HEK293 (cell line): ENCODE results near the gene TNS3.

Source experiments
- CTCF ChIA-PET: fragments of 350-600 bp; formaldehyde crosslinking; extraction: SDS; loops from one replicate; lab custom pipeline; 2021; ENCODE audit warnings: antibody characterized with exemption; lab: Yijun Ruan, JAX
- POLR2A ChIA-PET: fragments of 300-600 bp; formaldehyde crosslinking; extraction: SDS; loops from one replicate; lab custom pipeline; 2020; ENCODE audit warnings: antibody characterized with exemption, inconsistent platforms; lab: Yijun Ruan, JAX
- H3K27ac ChIP-seq: fragments of 200-500 bp; sonication (Bioruptor generic); 2 replicates; pipeline ENCODE4 v1.5.1; 2014; ENCODE audit warnings: low read depth, low read length, control low read depth, inconsistent platforms; ENCODE audit errors: extremely low read depth
- H3K36me3 ChIP-seq, 2 experiments: fragments of 200-500 bp in 1 of 2; sonication (Bioruptor generic) in 1 of 2; 1 replicate in 1 of 2; 2 replicates in 1 of 2; pipeline ENCODE4 v1.5.1; 2014 to 2017; ENCODE audit warnings: inconsistent platforms in 2 of 2, low read length in 2 of 2; ENCODE audit not compliant: control insufficient read depth in 2 of 2, insufficient read depth in 1 of 2
- H3K4me1 ChIP-seq: fragments of 200-500 bp; sonication (Bioruptor generic); 2 replicates; pipeline ENCODE4 v1.5.1; 2014; ENCODE audit warnings: mild to moderate bottlenecking, low read length, inconsistent platforms; ENCODE audit not compliant: control insufficient read depth, insufficient read depth
- H3K4me3 ChIP-seq: 2 replicates; pipeline ENCODE4 v1.5.1; 2011; ENCODE audit warnings: low read depth, mild to moderate bottlenecking, control low read depth, low read length, moderate library complexity
- H3K9me3 ChIP-seq: fragments of 200-500 bp; sonication (Bioruptor generic); 2 replicates; pipeline ENCODE4 v1.5.1; 2014; ENCODE audit warnings: low read depth, low read length, inconsistent platforms; ENCODE audit not compliant: control insufficient read depth, insufficient read depth
- MZF1 ChIP-seq: fragments of 450-650 bp; formaldehyde crosslinking; IDR thresholded peaks from 2 replicates; pipeline ENCODE4 v1.5.1; 2017; ENCODE audit warnings: missing biosample characterization, missing genetic modification characterization, borderline replicate concordance
- SCRT1 ChIP-seq: fragments of 450-650 bp; formaldehyde crosslinking; IDR thresholded peaks from 2 replicates; pipeline ENCODE4 v1.5.1; 2016; ENCODE audit warnings: missing biosample characterization, missing genetic modification characterization, borderline replicate concordance
- TCF7L2 ChIP-seq: IDR thresholded peaks from 2 replicates; pipeline ENCODE4 v1.6.1; 2011; ENCODE audit warnings: low read depth, mild to moderate bottlenecking, inconsistent platforms, low read length, moderate library complexity, borderline replicate concordance
- ZNF146 ChIP-seq: fragments of 450-650 bp; formaldehyde crosslinking; IDR thresholded peaks from 2 replicates; pipeline ENCODE4 v1.5.1; 2016; ENCODE audit warnings: missing biosample characterization, missing genetic modification characterization
- ZNF335 ChIP-seq: fragments of 450-650 bp; formaldehyde crosslinking; conservative IDR thresholded peaks from 2 replicates; pipeline ENCODE4 v1.5.1; 2016; ENCODE audit warnings: missing biosample characterization, missing genetic modification characterization
- ZNF426 ChIP-seq: fragments of 450-650 bp; formaldehyde crosslinking; IDR thresholded peaks from 2 replicates; pipeline ENCODE4 v1.5.1; 2017; ENCODE audit warnings: missing biosample characterization, missing genetic modification characterization, mild to moderate bottlenecking, inconsistent platforms, moderate library complexity
- ZNF521 ChIP-seq: fragments of 450-650 bp; formaldehyde crosslinking; IDR thresholded peaks from 2 replicates; pipeline ENCODE4 v1.5.1; 2017; ENCODE audit warnings: missing biosample characterization, mild to moderate bottlenecking, missing genetic modification characterization
- ZNF548 ChIP-seq: fragments of 450-650 bp; formaldehyde crosslinking; IDR thresholded peaks from 2 replicates; pipeline ENCODE4 v1.5.1; 2016; ENCODE audit warnings: missing biosample characterization, missing genetic modification characterization
- ZNF600 ChIP-seq: fragments of 450-650 bp; formaldehyde crosslinking; IDR thresholded peaks from 2 replicates; pipeline ENCODE4 v1.5.1; 2016; ENCODE audit warnings: missing biosample characterization, missing genetic modification characterization
- ZNF660 ChIP-seq: fragments of 450-650 bp; IDR thresholded peaks from 2 replicates; pipeline ENCODE4 v1.5.1; 2018; ENCODE audit warnings: missing biosample characterization, mild to moderate bottlenecking, missing genetic modification characterization
- ZNF76 ChIP-seq: fragments of 450-650 bp; formaldehyde crosslinking; IDR thresholded peaks from 2 replicates; pipeline ENCODE4; 2016; ENCODE audit warnings: low read depth, missing biosample characterization, missing genetic modification characterization, borderline replicate concordance
- ZSCAN16 ChIP-seq: fragments of 450-650 bp; formaldehyde crosslinking; IDR thresholded peaks from 2 replicates; pipeline ENCODE4 v1.5.1; 2016; ENCODE audit warnings: missing biosample characterization, missing genetic modification characterization
- TF ChIP-seq, protein P1 (sequence below): fragments of 450-650 bp; formaldehyde crosslinking; IDR thresholded peaks from 2 replicates; pipeline ENCODE4 v1.5.1; 2016; ENCODE audit warnings: missing biosample characterization, missing genetic modification characterization
- TF ChIP-seq, protein P2 (sequence below): fragments of 450-650 bp; formaldehyde crosslinking; IDR thresholded peaks from 2 replicates; pipeline ENCODE4 v1.5.1; 2016; ENCODE audit warnings: missing biosample characterization, missing genetic modification characterization
- TF ChIP-seq, protein P3 (sequence below): fragments of 450-650 bp; formaldehyde crosslinking; IDR thresholded peaks from 2 replicates; pipeline ENCODE4 v1.5.1; 2016; ENCODE audit warnings: missing biosample characterization, missing genetic modification characterization
- TF ChIP-seq, protein P4 (sequence below): fragments of 450-650 bp; formaldehyde crosslinking; IDR thresholded peaks from 2 replicates; pipeline ENCODE4 v1.5.1; 2017; ENCODE audit warnings: missing biosample characterization, missing genetic modification characterization

The TNS3 gene

DNA sequence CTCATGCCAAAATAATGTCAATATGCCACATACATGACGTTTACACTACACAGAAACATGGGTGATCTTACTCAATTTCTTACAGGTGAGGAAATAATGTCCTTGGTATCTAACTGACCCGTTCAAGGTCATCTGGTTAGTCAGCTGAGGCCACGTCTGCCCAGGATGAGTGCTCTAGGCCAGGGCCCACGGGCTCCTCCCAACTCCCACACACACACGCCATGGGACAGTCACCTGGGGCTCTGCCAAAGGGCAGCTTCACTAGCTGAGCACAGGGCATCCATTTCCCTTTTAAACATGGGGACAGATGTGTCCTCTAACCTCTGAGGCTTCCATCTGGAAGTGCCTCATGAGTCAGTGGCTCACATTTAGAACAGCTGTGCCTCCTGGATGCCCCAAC, 123.9 kb downstream of the TNS3 start:
- Histone ChIP-seq H3K27ac (no peak overlapping the region), H3K9me3 (no peaks in the 10 kb centered on the region), H3K36me3 (no peaks in the 10 kb centered on the region), H3K4me3 (no peak overlapping the region), H3K4me1 (no peaks in the 10 kb centered on the region)
- ChIA-PET POLR2A (no interaction called here), CTCF (interaction anchor here (0.7 to 2.1 kb wide), 2 partner anchors 13 to 22 kb away, joined by 3 to 8 read pairs; no protein-coding TSS in a partner anchor)
- TF ChIP-seq, protein P1, sequence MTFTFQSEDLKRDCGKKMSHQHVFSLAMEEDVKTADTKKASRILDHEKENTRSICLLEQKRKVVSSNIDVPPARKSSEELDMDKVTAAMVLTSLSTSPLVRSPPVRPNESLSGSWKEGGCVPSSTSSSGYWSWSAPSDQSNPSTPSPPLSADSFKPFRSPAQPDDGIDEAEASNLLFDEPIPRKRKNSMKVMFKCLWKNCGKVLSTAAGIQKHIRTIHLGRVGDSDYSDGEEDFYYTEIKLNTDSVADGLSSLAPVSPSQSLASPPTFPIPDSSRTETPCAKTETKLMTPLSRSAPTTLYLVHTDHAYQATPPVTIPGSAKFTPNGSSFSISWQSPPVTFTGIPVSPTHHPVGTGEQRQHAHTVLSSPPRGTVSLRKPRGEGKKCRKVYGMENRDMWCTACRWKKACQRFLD (tag by site-specific recombination) = no peak
- TF ChIP-seq MZF1 (tag by site-specific recombination) (no peak), SCRT1 (tag by site-specific recombination) (no peak)
- TF ChIP-seq, protein P2, sequence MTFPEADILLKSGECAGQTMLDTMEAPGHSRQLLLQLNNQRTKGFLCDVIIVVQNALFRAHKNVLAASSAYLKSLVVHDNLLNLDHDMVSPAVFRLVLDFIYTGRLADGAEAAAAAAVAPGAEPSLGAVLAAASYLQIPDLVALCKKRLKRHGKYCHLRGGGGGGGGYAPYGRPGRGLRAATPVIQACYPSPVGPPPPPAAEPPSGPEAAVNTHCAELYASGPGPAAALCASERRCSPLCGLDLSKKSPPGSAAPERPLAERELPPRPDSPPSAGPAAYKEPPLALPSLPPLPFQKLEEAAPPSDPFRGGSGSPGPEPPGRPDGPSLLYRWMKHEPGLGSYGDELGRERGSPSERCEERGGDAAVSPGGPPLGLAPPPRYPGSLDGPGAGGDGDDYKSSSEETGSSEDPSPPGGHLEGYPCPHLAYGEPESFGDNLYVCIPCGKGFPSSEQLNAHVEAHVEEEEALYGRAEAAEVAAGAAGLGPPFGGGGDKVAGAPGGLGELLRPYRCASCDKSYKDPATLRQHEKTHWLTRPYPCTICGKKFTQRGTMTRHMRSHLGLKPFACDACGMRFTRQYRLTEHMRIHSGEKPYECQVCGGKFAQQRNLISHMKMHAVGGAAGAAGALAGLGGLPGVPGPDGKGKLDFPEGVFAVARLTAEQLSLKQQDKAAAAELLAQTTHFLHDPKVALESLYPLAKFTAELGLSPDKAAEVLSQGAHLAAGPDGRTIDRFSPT (tag by site-specific recombination) = no peak

DNA sequence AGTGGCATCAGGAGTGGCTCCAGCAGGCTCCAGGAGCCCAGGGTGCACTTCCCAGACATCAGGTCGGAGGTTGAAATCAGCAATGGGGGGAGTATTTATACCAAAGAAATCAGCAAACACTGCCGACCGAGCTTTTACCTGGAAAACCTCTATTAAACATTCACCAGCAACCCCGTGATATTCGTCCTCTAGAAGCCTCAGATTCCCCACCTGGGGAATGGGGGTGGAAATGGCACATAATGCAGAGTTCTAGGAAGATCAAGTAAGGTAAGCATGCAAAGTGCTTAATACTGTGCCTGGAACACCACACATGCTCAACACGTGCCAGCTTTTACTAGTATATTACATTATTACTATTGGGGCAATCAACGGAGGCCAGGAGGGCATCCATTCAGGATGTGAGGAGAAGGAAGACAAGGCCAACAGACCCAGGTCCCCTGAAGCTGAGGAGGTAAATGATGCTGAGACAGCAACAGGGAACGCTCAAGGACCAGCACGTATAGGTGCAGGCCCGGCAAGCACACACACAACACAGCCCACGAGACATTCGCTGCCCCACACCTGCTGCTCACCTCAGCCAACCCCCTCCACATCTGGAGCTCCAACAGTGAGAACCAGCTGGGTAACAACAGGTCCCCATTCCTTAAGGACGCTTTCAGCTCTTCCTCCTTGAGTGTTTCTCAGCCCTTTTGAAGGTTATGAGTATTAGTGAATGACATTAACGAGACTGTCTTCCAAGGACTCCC, 125.5 kb downstream of the TNS3 start:
- no peaks in the 10 kb centered on the region for H3K9me3 ChIP-seq
- POLR2A ChIA-PET = no interaction called here
- TF ChIP-seq ZNF660 (tag by site-specific recombination) (no peak), ZNF426 (tag by site-specific recombination) (no peak)
- TF ChIP-seq, protein P3, sequence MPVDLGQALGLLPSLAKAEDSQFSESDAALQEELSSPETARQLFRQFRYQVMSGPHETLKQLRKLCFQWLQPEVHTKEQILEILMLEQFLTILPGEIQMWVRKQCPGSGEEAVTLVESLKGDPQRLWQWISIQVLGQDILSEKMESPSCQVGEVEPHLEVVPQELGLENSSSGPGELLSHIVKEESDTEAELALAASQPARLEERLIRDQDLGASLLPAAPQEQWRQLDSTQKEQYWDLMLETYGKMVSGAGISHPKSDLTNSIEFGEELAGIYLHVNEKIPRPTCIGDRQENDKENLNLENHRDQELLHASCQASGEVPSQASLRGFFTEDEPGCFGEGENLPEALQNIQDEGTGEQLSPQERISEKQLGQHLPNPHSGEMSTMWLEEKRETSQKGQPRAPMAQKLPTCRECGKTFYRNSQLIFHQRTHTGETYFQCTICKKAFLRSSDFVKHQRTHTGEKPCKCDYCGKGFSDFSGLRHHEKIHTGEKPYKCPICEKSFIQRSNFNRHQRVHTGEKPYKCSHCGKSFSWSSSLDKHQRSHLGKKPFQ = no peak
- no peak overlapping the region for H3K4me3 ChIP-seq
- no peaks in the 10 kb centered on the region for H3K36me3 ChIP-seq
- CTCF ChIA-PET = interaction anchor here (0.8 to 2.1 kb wide), 3 partner anchors 11 to 190 kb away, joined by 3 to 8 read pairs (median 4); no protein-coding TSS in a partner anchor
- H3K4me1 ChIP-seq = no peaks in the 10 kb centered on the region
- no peak overlapping the region for H3K27ac ChIP-seq

DNA sequence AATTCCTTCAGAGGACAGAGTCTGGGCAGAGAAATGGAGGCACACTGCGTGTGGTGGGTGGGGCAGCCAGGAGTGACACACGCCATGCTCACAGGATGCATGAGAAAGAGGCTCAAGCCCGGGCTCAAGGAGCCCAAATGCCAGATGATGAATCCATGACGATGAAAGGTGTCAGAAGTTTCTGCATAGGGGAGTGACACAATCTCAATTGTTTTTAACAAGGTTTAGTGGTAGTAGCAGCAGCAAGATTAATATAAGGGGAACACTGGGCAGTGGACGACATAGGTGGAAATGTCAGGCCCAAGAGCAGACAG, 126.1 kb downstream of the TNS3 start:
- POLR2A ChIA-PET = no interaction called here
- no peak overlapping the region for H3K27ac ChIP-seq
- H3K4me3 ChIP-seq = no peak overlapping the region
- H3K9me3 ChIP-seq = no peaks in the 10 kb centered on the region
- CTCF ChIA-PET = interaction anchor here (0.8 to 1.9 kb wide), 2 partner anchors 11 to 190 kb away, joined by 3 to 4 read pairs; no protein-coding TSS in a partner anchor
- no peaks in the 10 kb centered on the region for H3K4me1 ChIP-seq
- H3K36me3 ChIP-seq = no peaks in the 10 kb centered on the region
- TF ChIP-seq TCF7L2 = no peak
- TF ChIP-seq ZNF76 (tag by site-specific recombination) = no peak
- no peak for TF ChIP-seq ZNF548 (tag by site-specific recombination)
- TF ChIP-seq ZNF600 (tag by site-specific recombination) = no peak
- no peak for TF ChIP-seq ZNF146 (tag by site-specific recombination)
- no peak for TF ChIP-seq ZSCAN16 (tag by site-specific recombination)
- TF ChIP-seq ZNF335 (tag by site-specific recombination) = no peak
- no peak for TF ChIP-seq ZNF521 (tag by site-specific recombination)
- TF ChIP-seq, protein P4, sequence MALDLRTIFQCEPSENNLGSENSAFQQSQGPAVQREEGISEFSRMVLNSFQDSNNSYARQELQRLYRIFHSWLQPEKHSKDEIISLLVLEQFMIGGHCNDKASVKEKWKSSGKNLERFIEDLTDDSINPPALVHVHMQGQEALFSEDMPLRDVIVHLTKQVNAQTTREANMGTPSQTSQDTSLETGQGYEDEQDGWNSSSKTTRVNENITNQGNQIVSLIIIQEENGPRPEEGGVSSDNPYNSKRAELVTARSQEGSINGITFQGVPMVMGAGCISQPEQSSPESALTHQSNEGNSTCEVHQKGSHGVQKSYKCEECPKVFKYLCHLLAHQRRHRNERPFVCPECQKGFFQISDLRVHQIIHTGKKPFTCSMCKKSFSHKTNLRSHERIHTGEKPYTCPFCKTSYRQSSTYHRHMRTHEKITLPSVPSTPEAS (tag by site-specific recombination) = no peak
- TF ChIP-seq, all 188 proteins: peak for 0
